H1 (cell line): ENCODE data around the gene TGFB1I1. TPM values are rescaled to one million over a fixed set of nuclear protein-coding genes. Genes with fewer than 3 reads are reported as not detected.

Experiments
- CTCF ChIA-PET: fragments of 300-600 bp; sonication (Branson Sonifier 250); formaldehyde crosslinking; loops from one replicate; lab custom pipeline; 2021; ENCODE audit not compliant: partially characterized antibody; lab: Charles Lee
- POLR2A ChIA-PET: fragments of 300-600 bp; sonication (Branson Sonifier 250); formaldehyde crosslinking; loops from one replicate; lab custom pipeline; 2021; ENCODE audit warnings: inconsistent platforms; ENCODE audit not compliant: partially characterized antibody; lab: Charles Lee
- DNase-seq, 2 experiments: peaks; one replicate each; pipeline versions ENCODE4 v3.0.0 to v3.0.0-alpha.2; 2010 to 2022; ENCODE audit warnings: low spot score in 2 of 2, low read depth in 1 of 2, mixed read lengths in 1 of 2
- FAIRE-seq: peaks from 2 replicates; lab custom pipeline; 2011; peaks lifted over from hg19 to GRCh38; lab: Jason Lieb, UNC
- H2AFZ ChIP-seq: 2 replicates; pipeline ENCODE4 v1.8.1; 2012; ENCODE audit warnings: low read length, inconsistent platforms
- H2AK5ac ChIP-seq: 2 replicates; pipeline ENCODE4 v1.6.1; 2013; ENCODE audit warnings: low read depth, low read length
- H2BK120ac ChIP-seq: replicated peaks from 2 replicates; pipeline ENCODE3; 2013; ENCODE audit warnings: low read depth, low read length, inconsistent platforms
- H2BK12ac ChIP-seq: 2 replicates; pipeline ENCODE4 v1.6.1; 2013; ENCODE audit warnings: low read depth, low read length
- H2BK15ac ChIP-seq: 2 replicates; pipeline ENCODE4 v1.6.1; 2013; ENCODE audit warnings: low read length
- H2BK20ac ChIP-seq: 2 replicates; pipeline ENCODE4 v1.6.1; 2013; ENCODE audit warnings: low read length
- H2BK5ac ChIP-seq: 2 replicates; pipeline ENCODE4 v1.6.1; 2013; ENCODE audit warnings: low read depth, low read length
- H3K14ac ChIP-seq: 2 replicates; pipeline ENCODE4 v1.6.1; 2013; ENCODE audit warnings: inconsistent platforms; ENCODE audit not compliant: insufficient read length
- H3K18ac ChIP-seq: 2 replicates; pipeline ENCODE4 v1.6.1; 2013; ENCODE audit warnings: low read length; ENCODE audit errors: extremely low read depth
- H3K23ac ChIP-seq: 2 replicates; pipeline ENCODE4 v1.6.1; 2013; ENCODE audit warnings: inconsistent platforms; ENCODE audit not compliant: insufficient read length
- H3K23me2 ChIP-seq: 2 replicates; pipeline ENCODE4 v1.6.1; 2013; ENCODE audit warnings: low read depth, low read length
- H3K27ac ChIP-seq: 2 replicates; pipeline ENCODE4 v1.6.1; 2011; ENCODE audit warnings: low read depth, low read length, inconsistent platforms
- H3K27me3 ChIP-seq, 4 experiments: replicated peaks in 1 of 4; 1 replicate in 1 of 4; 2 replicates in 3 of 4; pipeline versions ENCODE4 v1.6.1 to v1.8.1; 2011 to 2013; ENCODE audit warnings: low read length in 3 of 4, mild to moderate bottlenecking in 3 of 4, inconsistent platforms in 2 of 4, mixed read lengths in 2 of 4, moderate library complexity in 1 of 4; ENCODE audit not compliant: control insufficient read depth in 3 of 4, insufficient read depth in 3 of 4; ENCODE audit errors: extremely low read depth in 1 of 4
- H3K36me3 ChIP-seq, 4 experiments: 2 replicates each; pipeline versions ENCODE4 v1.6.1 to v1.8.1; 2011 to 2013; ENCODE audit warnings: mild to moderate bottlenecking in 4 of 4, low read length in 3 of 4, moderate library complexity in 2 of 4, control low read depth in 1 of 4, inconsistent platforms in 1 of 4; ENCODE audit not compliant: insufficient read depth in 4 of 4, control insufficient read depth in 2 of 4
- H3K4ac ChIP-seq: replicated peaks from 2 replicates; pipeline ENCODE3; 2013; ENCODE audit warnings: low read length, low read depth, mixed read lengths, inconsistent platforms; ENCODE audit not compliant: insufficient read length
- H3K4me1 ChIP-seq, 4 experiments: replicated peaks in 1 of 4; 1 replicate in 1 of 4; 2 replicates in 3 of 4; pipeline versions ENCODE4 v1.6.1 to v1.8.1; 2011 to 2013; ENCODE audit warnings: low read length in 3 of 4, inconsistent platforms in 2 of 4, mixed read lengths in 1 of 4; ENCODE audit not compliant: insufficient read depth in 4 of 4, control insufficient read depth in 3 of 4
- H3K4me2 ChIP-seq, 2 experiments: 2 replicates each; pipeline versions ENCODE4 v1.6.1 to v1.8.1; 2011 to 2013; ENCODE audit warnings: low read depth in 2 of 2, low read length in 2 of 2, control low read depth in 1 of 2, inconsistent platforms in 1 of 2, mild to moderate bottlenecking in 1 of 2; ENCODE audit not compliant: insufficient read depth in 1 of 2
- H3K4me3 ChIP-seq, 4 experiments: fragments of 200-600, 300-600 bp in 1 of 4; sonication (generic), shearing (Covaris generic), sonication (Bioruptor Twin) in 1 of 4; 2 replicates each; pipeline versions ENCODE4 v1.5.1 to v1.8.1; 2011 to 2016; ENCODE audit warnings: low read length in 4 of 4, low read depth in 3 of 4, control low read depth in 2 of 4, inconsistent platforms in 2 of 4, mild to moderate bottlenecking in 2 of 4, mixed read lengths in 1 of 4, moderate library complexity in 1 of 4; ENCODE audit not compliant: insufficient read depth in 2 of 4; ENCODE audit errors: extremely low read depth in 1 of 4
- H3K56ac ChIP-seq: replicated peaks from 2 replicates; pipeline ENCODE3; 2013; ENCODE audit warnings: low read depth, mild to moderate bottlenecking, mixed read lengths, low read length, inconsistent platforms; ENCODE audit not compliant: insufficient read length
- H3K79me1 ChIP-seq: 2 replicates; pipeline ENCODE4 v1.6.1; 2013; ENCODE audit warnings: low read depth, low read length, control low read depth
- H3K79me2 ChIP-seq, 2 experiments: 2 replicates each; pipeline versions ENCODE4 v1.6.1 to v1.8.1; 2012 to 2013; ENCODE audit warnings: low read length in 2 of 2, mild to moderate bottlenecking in 2 of 2, inconsistent platforms in 1 of 2; ENCODE audit not compliant: insufficient read depth in 2 of 2, control insufficient read depth in 1 of 2
- H3K9ac ChIP-seq, 4 experiments: replicated peaks in 1 of 4; 1 replicate in 1 of 4; 2 replicates in 3 of 4; pipeline versions ENCODE4 v1.6.1 to v1.8.1; 2011 to 2013; ENCODE audit warnings: low read depth in 3 of 4, low read length in 3 of 4, control low read depth in 2 of 4, mild to moderate bottlenecking in 2 of 4, moderate library complexity in 2 of 4, inconsistent platforms in 1 of 4; ENCODE audit errors: extremely low read depth in 1 of 4
- H3K9me3 ChIP-seq, 2 experiments: 2 replicates each; pipeline versions ENCODE4 v1.6.1 to v1.8.1; 2012 to 2013; ENCODE audit warnings: mild to moderate bottlenecking in 2 of 2, moderate library complexity in 2 of 2, control low read depth in 1 of 2, inconsistent platforms in 1 of 2, low read depth in 1 of 2, low read length in 1 of 2, mixed read lengths in 1 of 2; ENCODE audit not compliant: insufficient read depth in 2 of 2
- H4K20me1 ChIP-seq, 2 experiments: replicated peaks in 1 of 2; 2 replicates each; pipeline versions ENCODE3 to v1.8.1; 2011 to 2013; ENCODE audit warnings: inconsistent platforms in 2 of 2, low read length in 2 of 2, mild to moderate bottlenecking in 1 of 2; ENCODE audit not compliant: insufficient read depth in 2 of 2, control insufficient read depth in 1 of 2
- H4K5ac ChIP-seq: 2 replicates; pipeline ENCODE4 v1.6.1; 2013; ENCODE audit warnings: low read length, low read depth, mixed read lengths, inconsistent platforms; ENCODE audit not compliant: insufficient read length
- H4K8ac ChIP-seq: 2 replicates; pipeline ENCODE4 v1.8.0; 2013; ENCODE audit warnings: mild to moderate bottlenecking, moderate library complexity, low read length, inconsistent platforms; ENCODE audit not compliant: insufficient read depth; ENCODE audit errors: extremely low read depth
- H4K91ac ChIP-seq: replicated peaks from 2 replicates; pipeline ENCODE3; 2013; ENCODE audit warnings: low read length, mixed read lengths, inconsistent platforms; ENCODE audit not compliant: insufficient read length
- CBX8 ChIP-seq: fragments of 300-800, 300-1000 bp; sonication (generic); IDR thresholded peaks from 2 replicates; pipeline ENCODE4 v1.7.1; 2016; ENCODE audit warnings: low read depth, low read length, borderline replicate concordance
- EZH2 ChIP-seq: fragments of 200-600 bp; sonication (generic); IDR thresholded peaks from 2 replicates; pipeline ENCODE4 v1.7.1; 2012; ENCODE audit warnings: low read depth, mild to moderate bottlenecking, moderate library complexity, low read length, inconsistent platforms; ENCODE audit not compliant: severe bottlenecking
- MAFK ChIP-seq: IDR thresholded peaks from 2 replicates; pipeline ENCODE4 v1.6.1; 2012; ENCODE audit warnings: low read depth, mild to moderate bottlenecking, improper control_type of control experiment, low read length
- SIN3A ChIP-seq, 2 experiments: IDR thresholded peaks in 1 of 2; conservative IDR thresholded peaks in 1 of 2; 2 replicates each; pipeline ENCODE4 v1.6.1; 2011 to 2012; ENCODE audit warnings: low read length in 2 of 2, improper control_type of control experiment in 1 of 2, low read depth in 1 of 2, mild to moderate bottlenecking in 1 of 2
- WGBS, 2 experiments: shearing (Covaris generic) in 1 of 2; methylation state at CpG; one replicate each; pipeline versions ENCODE4 v1.1.6 to v1.1.7; 2013 to 2015; ENCODE audit warnings: low lambda C conversion rate in 2 of 2, mixed read lengths in 2 of 2, inconsistent platforms in 1 of 2, low coverage in 1 of 2, missing lambda C conversion rate in 1 of 2; ENCODE audit not compliant: insufficient replicate concordance in 2 of 2, insufficient coverage in 1 of 2, insufficient read length in 1 of 2; ENCODE audit errors: extremely low coverage in 1 of 2, missing lambda C conversion rate in 1 of 2; 5-methylcytosine and 5-hydroxymethylcytosine counted together
- polyA plus RNA-seq, 7 experiments: library from polyadenylated mRNA; depleted of rRNA in 3 of 7; stranded (reverse) in 5 of 7; unstranded in 2 of 7; fragments of >200 nt in 5 of 7; fragments of 200-250 nt in 2 of 7; gene quantifications; 1 replicate in 5 of 7; 2 replicates in 1 of 7; 4 replicates in 1 of 7; pipeline versions ENCODE4 v1.2.1 to v1.2.3, GENCODE V29; 2011 to 2013; ENCODE audit warnings: missing spikeins in 2 of 7, mixed read lengths in 2 of 7
- total RNA-seq: library from RNA; stranded (reverse); fragmentation: NEBNext Ultra II Directional; extraction: Animal tissue kit (Norgen Biotek cat#: 25700); gene quantifications from 2 replicates; pipeline ENCODE4 v1.2.1, GENCODE V29; 2021

TGFB1I1 gene
- total and polyA plus RNA-seq, 2 of the 8 experiments (the other 6 are each of a cell fraction or from before 2014, with no cell fraction given) = 5.6 to 5.8 TPM

DNA sequence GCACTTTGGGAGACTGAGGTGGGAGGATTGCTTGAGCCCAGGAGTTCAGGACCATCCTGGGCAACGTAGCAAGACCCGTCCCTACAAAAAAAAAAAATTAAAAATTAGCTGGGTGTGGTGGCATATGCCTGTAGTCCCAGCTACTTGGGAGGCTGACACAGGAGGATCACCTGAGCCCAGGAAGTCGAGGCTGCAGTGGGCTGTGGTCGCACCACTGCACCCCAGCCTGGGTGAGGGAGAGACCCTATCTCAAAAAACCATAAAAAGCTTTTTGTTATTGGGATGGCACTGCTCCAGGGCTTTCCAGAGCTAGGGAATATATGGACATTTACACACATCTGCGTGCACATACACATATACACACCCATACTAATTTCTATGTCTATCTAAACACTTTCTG lies 20.8 kb upstream of the TGFB1I1 start:
- H2BK20ac ChIP-seq = no peak overlapping the region
- peaks cover 0 to 7% of the 10 kb centered on the region in 2 experiments; a peak in 1 of 4 replicates for H3K79me2 ChIP-seq
- H3K23me2 ChIP-seq = no peaks in the 10 kb centered on the region
- ChIA-PET POLR2A (interaction anchor here (1.0 to 1.7 kb wide), 6 partner anchors 8 to 271 kb away, joined by 3 to 8 read pairs (median 4); partner anchors contain the start of genes FUS, PYCARD, TRIM72 and ZNF843), CTCF (interaction anchor here (0.5 to 2.8 kb wide), 26 partner anchors 9 to 445 kb away, joined by 3 to 32 read pairs (median 3); partner anchors contain the start of genes COX6A2, PYCARD, PYDC1 and RUSF1)
- H3K9ac ChIP-seq = no peak overlapping the region
- H4K91ac ChIP-seq = no peak overlapping the region
- H2AFZ ChIP-seq = no peak overlapping the region
- H4K20me1 ChIP-seq = peaks cover 4 to 18% of the 10 kb centered on the region in 2 experiments
- H3K36me3 ChIP-seq = no peaks in the 10 kb centered on the region
- no peak overlapping the region for H2BK120ac ChIP-seq
- peak overlapping the region in 1 of 2 experiments; percentile 10; a peak in 1 of 4 replicates for H3K4me2 ChIP-seq
- DNase-seq (no peak), FAIRE-seq (no peak)
- no peaks in the 10 kb centered on the region for H3K9me3 ChIP-seq
- H2BK12ac ChIP-seq = no peak overlapping the region
- no peak overlapping the region for H3K27ac ChIP-seq
- H4K8ac ChIP-seq = no peak overlapping the region
- no peaks in the 10 kb centered on the region for H3K79me1 ChIP-seq
- no peak overlapping the region for H4K5ac ChIP-seq
- no peak overlapping the region for H3K4ac ChIP-seq
- no peak overlapping the region for H3K23ac ChIP-seq
- H3K27me3 ChIP-seq = no peaks in the 10 kb centered on the region
- no peak overlapping the region for H2AK5ac ChIP-seq
- H3K18ac ChIP-seq = no peak overlapping the region
- no peak overlapping the region for H2BK5ac ChIP-seq
- no peak overlapping the region for H3K14ac ChIP-seq
- peaks cover 4 to 18% (median 11%) of the 10 kb centered on the region in 4 experiments; a peak in 6 of 7 replicates for H3K4me1 ChIP-seq
- no peak overlapping the region for H3K4me3 ChIP-seq
- WGBS, 2 experiments = 79% methylated on average over 5 of the region's 5 CpGs; no CpG with 5 or more reads in 1 of the 2 experiments
- H2BK15ac ChIP-seq = no peak overlapping the region
- TF ChIP-seq SIN3A (conservative IDR thresholded peaks at IDR 0.05 in 1 of 2, IDR thresholded peaks at IDR 0.05 in 1 of 2; ENCODE audit: low read depth in 1 of 2, low read length in 2 of 2) (no peak), CBX8 (no peak), EZH2 (no peak), MAFK (no peak)
- no peak overlapping the region for H3K56ac ChIP-seq
